AG09319 (cell line): ENCODE data around the gene NHP2.

Source experiments
- DNase-seq: peaks from one replicate; pipeline ENCODE4 v3.0.0-alpha.2; 2010; ENCODE audit warnings: low read depth; ENCODE audit errors: extremely low read depth
- TF ChIP-seq, protein P1 (sequence below): IDR thresholded peaks from 2 replicates; pipeline ENCODE4 v1.5.1; 2011; ENCODE audit warnings: low read depth, mild to moderate bottlenecking, inconsistent platforms, low read length, moderate library complexity

Gene NHP2

DNA sequence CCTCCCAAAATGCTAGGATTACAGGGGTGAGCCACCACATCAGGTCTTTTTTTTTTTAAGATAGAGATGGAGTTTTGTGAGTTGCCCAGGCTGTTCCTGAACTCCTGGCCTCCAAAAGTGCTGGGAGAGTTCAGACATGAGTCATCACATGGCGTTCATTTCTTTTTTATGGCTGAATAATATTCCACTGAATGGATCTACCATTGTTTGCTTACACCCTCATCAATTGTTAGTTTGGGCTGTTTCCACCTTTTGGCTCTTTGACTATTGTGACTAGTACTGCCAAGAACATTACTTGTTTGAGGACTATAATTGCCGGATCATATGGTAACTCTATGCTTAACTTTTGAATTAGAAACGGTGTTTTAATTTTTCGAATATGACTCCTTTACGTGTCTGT is 41.1 kb downstream of the NHP2 start:
- TF ChIP-seq, protein P1, sequence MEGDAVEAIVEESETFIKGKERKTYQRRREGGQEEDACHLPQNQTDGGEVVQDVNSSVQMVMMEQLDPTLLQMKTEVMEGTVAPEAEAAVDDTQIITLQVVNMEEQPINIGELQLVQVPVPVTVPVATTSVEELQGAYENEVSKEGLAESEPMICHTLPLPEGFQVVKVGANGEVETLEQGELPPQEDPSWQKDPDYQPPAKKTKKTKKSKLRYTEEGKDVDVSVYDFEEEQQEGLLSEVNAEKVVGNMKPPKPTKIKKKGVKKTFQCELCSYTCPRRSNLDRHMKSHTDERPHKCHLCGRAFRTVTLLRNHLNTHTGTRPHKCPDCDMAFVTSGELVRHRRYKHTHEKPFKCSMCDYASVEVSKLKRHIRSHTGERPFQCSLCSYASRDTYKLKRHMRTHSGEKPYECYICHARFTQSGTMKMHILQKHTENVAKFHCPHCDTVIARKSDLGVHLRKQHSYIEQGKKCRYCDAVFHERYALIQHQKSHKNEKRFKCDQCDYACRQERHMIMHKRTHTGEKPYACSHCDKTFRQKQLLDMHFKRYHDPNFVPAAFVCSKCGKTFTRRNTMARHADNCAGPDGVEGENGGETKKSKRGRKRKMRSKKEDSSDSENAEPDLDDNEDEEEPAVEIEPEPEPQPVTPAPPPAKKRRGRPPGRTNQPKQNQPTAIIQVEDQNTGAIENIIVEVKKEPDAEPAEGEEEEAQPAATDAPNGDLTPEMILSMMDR: no peak
- DNase-seq: no peak

DNA sequence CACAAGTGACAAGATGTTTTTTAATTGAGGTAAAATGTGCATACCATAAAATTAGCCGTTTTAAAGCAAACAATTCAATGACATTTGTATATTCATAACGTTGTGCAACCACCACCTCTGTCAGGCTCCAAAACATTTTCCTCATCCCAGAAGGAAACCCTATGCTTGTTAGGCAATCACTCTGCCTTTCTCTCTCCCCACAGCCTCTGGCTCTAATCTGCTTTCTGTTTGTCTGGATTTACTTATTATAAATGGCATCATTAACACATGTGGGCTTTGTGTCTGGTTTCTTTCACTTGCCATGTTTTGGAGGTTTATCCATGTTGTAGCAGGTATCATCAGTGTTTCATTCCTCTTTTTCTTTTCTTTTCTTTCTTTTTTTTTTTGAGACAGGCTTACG is 41.8 kb downstream of the NHP2 start:
- TF ChIP-seq, protein P1: no peak

DNA sequence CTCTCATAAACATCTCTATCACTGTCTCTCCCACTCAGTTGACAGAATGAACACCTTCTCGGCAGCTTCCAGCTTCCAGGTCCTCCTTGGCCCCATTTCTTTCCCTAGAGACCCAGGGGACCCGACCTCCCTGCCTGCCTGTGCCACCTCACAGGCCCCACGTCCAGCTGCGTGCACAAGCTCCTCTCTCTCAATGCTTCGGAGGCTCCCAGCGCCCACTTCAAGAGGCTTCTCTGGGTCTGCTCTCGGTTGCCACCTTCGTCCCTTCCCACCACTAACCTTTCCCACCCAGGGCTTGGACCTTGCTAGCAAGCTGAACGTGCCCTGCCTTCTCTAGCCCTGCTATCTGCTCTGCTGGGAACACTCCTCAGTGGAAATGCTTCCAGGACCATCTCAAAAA is 43.2 kb downstream of the NHP2 start:
- TF ChIP-seq, protein P1: no peak
- DNase-seq: no peak

More for the DNA sequence above, 41.8 kb downstream of the NHP2 start:
- DNase-seq: peak; percentile 67

DNA sequence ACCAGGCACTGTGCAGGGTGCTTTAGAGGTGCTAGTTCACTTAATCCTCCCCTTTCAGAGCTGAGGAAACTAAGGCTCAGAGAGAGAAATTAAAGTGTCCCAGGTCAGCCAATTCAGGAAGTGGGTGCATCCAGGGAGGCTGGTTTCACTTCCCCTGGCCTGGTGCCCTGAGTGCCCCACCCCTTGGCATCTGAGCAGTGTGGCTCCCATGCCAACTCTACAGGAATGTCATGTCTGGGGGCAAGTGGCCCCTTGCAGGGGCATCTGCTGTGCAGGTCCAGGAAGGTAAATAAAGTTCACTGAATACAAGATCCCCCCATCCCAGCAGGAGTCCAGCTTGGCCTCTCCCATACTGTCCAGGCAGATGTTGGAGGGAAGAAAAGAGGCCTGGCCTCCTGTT is 44.7 kb downstream of the NHP2 start:
- no peak for DNase-seq
- TF ChIP-seq, protein P1: no peak

DNA sequence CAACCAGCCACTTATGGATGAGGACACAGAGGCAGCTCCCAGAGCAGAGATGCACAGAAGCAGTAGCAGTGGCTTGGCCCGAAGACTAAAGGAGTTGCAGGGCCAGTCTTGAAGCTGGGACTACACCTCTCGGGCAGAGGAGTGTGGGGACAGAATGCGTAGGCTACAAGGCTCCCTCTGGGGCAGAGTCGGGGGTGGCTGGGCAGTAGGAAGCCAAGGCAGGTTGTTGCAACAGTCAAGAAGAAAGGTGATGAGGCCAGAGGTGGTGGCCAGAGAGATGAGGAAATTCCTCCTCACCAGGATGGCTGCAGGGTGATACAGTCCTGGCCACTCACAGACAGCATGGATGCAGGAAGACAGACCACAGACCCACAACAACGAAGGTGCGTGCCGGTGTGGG is 45.2 kb downstream of the NHP2 start:
- TF ChIP-seq, protein P1: no peak

DNA sequence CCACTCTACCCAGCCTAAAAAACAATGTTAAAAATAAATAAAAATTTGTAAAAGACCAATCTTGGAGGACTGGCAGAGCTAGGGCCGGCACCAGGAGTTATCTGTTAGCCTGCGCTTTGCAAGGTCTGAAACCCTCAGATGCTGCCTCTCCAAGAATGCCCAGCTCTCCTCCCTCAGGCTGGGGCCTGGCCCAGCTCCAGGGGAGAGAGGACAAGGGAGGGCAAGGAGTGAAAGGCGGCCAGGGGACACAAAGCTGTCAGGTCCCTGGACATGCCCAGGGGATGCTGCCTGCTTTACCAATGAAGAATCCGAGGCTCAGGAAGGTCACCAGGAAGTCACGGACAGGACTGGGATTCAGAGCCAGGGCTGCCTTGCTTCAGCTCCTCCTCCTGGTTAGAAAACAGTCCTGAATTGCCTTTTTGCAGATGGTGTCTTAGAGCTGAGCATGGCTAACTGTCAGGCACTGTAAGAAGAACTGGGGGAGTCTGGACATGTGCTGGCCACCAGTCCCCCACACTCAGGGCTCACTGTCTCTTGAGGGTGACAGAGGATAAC is 45.9 kb downstream of the NHP2 start:
- DNase-seq: no peak

More for the DNA sequence above, 45.2 kb downstream of the NHP2 start:
- DNase-seq: no peak

DNA sequence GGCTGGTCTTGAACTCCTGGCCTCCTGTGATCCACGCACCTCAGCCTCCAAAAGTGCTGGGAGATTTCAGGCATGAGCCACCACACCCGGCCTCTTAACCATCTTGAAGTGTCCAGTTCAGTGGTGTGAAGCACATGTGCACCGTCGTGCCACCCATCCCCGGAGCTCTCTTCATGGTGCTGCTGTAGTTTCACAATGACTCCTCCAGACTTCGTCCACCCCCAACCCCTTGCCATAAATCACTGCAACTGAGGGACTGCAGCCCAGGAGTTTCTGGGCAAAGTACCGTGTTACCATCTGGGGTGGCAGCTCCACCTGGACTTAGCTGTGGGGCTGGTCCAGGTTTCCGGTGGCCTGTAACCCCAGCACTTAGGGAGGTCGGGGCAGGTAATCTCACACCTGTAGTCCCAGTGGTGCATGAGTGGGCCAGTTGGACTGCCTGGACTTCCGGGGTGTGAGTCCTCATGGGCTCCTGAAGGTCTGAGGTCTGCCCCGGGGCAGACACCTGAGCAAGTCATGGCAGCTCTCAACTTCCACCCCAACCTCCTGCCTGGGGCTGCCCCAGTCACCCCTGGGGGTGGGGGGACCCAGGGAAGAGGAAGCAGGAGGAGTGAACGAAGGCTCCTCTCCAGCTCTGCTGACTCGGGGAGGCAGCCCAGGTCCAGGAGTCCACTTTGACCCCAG is 47.0 kb downstream of the NHP2 start:
- DNase-seq: no peak
- TF ChIP-seq, protein P1: no peak

More for the DNA sequence above, 45.9 kb downstream of the NHP2 start:
- TF ChIP-seq, protein P1: peak; percentile 3
